CD4-positive, alpha-beta T cell treated with Interleukin-6 at 100 ng/mL for 8 hours (primary cell): ENCODE measurements around the gene APBB1IP.
"Not testable (repeated sequence)": the region's sequence is repeated elsewhere in the genome, so short reads cannot be mapped to it uniquely, and the experiment has no call there.

Source experiments
- DNase-seq: peaks from one replicate; pipeline ENCODE4 v3.0.0-alpha.2; 2020; ENCODE audit warnings: mixed read lengths, low spot score

The APBB1IP gene

DNA sequence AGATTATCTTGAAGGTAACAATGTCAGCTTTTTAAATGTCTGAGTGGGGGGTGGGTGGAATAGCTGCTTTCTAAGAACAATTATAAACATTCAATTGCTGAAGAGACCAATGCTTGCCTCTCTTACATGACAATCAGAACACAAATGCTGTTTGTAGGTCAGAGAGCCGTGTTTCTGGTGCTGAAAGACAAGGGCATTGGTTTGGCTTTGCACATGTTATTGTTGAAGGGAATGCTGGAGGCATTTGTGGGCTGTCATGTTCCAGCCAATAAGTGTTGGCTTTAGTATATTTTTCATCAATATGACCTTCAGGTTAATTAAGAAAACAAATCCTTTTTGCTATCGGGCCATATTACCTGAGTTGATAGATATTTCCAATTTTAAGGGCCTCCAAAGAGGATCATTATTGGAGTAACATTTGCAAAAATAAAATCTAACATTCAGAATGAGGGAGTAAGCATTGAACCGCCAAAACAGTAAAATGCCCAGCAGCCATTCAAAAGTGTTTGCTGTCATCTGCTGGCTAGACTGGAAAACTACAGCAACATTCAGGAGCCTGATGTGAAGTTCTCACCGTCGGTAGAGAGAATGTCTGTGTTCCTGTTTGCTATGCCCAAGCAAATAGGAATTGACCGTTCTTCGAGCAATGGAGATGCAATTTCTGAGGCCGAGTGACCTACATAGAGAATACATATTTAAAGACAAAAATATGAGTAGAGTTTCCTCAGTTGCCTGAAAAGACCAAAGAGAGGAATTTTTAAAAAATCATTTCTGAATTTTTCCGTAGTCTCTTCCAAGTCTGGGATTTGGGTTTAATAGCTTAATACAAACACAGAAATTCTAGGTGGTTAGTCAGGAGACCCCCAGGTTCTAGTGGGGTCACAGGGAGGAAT is 118.9 kb downstream of the APBB1IP start:
- DNase-seq: peak; percentile 40

DNA sequence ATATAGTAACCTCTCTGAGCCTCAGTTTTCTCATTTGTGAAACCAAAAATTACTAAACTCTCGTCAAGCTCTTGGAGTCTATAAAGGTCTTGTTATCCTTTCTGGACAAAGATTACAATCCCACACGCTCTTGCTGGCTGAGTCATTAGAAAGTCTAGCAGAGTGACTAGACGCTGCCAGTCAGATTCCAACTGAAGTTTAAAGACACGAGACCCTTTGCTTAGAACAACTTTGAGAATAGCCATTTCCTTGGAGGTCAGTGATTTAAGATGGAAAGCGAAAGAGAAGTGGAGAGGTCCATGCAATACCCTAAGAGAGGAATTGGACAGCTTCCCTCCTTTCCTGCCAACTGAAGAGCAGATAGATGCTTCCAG is 119.5 kb downstream of the APBB1IP start:
- DNase-seq: no peak

DNA sequence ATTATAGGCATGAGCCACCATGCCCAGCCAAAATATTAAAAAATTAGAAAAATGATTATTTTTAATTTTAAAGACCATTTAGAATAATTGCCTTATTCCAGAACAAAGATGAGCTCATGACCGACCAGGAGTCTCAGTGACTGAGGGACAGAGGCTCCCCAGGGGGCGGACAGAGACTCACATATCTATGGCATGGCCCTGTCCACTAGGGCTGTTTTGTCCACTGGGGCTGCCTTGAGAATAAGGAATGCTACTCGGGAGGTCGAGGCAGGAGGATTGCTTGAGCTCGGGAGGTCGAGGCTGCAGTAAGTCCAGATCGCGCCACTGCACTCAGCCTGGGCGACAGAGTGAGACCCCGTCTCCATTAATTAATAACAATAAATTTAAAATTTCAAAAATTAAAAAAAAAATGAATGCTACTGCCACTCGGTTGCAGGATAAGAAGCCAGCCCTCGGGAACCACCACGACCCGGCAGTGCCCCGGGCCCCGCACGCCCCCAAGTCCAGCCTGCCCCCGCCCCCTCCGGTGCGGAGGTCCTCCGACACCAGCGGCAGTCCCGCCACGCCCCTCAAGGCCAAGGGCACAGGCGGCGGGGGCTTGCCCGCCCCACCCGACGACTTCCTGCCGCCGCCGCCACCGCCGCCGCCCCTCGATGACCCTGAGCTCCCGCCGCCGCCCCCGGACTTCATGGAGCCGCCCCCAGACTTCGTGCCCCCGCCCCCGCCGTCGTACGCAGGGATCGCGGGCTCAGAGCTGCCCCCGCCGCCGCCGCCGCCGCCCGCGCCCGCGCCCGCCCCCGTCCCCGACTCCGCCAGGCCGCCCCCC is 128.6 kb downstream of the APBB1IP start:
- no peak for DNase-seq

DNA sequence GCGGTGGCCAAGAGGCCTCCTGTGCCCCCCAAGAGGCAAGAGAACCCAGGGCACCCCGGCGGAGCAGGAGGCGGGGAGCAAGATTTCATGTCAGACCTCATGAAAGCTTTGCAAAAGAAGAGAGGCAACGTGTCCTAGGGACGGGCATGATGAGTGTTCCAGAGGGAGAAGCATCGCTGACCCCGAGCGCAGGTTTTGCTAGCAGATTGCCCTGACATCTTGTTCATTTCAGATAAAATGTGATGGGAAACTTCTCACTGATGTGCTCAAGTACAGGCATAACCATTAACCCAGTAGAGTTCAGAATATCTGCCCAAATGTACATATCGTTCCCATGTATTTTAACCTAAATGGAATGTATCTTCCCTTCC is 129.2 kb downstream of the APBB1IP start:
- no peak for DNase-seq

DNA sequence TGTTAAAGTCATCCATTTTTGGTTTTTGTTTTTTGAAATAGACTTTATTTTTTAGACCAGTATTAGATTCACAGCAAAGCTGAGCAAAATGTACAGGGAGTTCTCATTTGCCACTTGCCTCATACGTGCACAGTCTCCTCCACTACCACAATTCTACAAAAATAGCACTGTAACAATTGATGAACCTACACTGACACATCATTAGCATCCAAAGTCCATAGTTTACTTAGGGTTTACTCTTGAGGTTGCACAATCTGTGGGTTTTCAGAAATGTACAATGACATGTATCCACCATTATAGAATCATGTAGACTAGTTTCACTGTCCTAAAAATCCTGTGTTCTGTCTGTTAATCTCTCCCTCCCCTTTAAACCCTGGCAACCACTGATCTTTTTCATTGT is 133.5 kb downstream of the APBB1IP start:
- no peak for DNase-seq

DNA sequence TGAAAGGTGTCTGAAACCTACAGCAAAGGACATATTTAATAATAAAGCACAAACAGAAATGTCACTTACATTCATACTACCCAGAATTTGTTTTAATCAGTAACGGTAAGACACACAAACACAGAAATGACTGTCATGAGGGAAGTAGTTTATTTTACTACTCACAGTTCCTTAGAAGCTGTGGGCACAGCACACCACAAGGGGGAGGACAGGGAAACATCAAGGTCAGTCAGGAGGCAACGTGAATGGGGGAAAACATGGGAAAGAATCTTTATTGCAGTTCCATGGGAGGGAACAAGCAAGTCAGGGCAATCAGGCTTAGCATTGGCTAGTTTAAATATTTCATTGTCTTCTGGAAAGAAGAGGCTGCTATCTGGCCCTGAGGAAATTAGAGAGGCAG is 135.5 kb downstream of the APBB1IP start:
- DNase-seq: no peak

DNA sequence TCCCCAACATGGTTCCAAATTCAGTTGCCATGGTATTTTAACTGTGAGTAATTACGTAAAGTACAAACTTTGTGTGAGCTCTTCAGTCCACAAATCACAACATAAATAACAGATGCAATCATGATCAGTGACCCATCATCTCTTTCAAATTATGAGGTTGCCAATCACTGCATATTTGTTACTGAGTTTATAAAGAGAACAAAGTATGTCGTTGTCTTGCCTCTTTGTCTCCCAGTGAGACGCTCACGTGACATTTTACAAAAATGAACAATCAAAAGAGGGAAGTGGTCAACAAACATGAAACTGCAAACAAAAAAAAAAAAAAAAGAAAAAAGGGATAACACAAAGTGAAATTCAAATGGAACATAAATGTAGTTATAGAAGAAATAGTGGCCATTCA is 136.6 kb downstream of the APBB1IP start:
- no peak for DNase-seq

DNA sequence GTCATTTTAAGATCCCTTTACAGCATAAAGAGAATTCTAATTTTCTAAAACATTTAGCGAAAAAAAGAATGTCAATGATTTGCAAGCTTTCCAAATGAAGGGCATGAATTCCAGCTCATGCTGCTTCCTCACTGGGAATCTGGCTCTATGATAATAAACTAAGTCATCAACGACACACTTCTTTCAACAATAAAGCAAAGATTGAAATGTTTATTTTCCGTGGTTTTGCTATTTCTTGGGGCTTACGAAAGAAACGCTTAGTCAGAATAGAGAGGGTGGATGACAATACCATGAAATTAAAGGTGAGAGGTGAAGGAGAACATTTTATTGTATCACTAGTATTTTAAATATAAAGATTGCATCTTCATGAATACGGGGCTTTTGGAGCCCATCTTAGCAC is 140.2 kb downstream of the APBB1IP start:
- not testable (repeated sequence) for DNase-seq

DNA sequence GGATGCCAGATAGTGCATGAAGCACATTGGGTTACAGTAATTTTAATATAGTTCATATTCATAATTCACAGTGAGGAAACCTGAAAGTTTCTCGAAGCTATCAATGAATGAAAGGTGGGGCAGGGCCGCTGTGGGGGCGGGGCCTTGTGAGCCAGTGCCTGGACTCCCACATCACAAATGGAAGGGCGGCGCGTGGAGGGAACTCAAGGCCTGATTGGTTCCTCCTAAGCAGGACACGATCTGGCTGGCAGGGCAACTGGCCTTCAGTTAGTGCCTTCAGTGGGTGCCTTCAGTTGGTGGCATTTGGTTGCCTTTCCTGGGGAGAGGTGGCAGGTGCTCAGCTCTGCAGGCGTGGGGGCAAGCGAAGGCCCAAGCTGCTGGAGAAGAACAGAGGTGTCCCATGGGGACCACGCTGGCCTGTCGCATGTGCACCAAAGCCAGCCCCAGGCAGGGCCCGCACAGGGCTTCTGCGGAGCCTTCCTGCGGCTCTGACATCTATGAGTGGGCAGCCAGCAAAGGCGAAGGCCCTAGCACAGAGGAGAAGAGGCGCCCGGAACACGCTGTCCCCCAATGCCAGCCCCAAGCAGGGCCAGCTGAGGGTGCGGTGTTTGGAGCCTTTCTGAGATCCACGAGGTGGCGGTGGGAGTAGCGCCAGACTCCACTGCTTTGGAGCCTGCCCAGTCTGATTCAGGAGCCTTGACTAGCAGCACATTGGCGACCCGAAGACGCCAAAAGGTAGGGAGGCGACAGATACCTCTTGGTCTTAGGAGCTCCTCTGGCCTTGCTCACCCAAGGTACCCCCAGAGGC is 141.3 kb downstream of the APBB1IP start:
- DNase-seq: no peak

DNA sequence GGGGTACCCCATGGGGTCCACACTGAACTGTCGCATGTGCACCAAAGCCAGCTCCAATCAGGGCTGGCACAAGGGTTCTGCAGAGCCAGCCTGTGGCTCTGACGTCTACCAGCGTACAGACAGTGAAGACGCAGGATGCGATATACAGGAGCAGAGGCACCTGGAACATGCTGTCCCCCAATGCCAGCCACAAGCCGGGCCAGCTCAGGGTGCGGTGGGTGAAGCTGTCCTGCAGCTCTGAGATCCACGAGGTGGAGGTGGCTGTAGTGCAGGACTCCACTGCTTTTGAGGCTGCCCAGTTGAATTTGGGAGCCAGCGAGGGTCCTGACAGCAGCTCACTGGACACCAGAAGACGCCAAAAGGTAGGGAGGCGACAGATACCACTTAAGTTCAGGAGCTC is 148.1 kb downstream of the APBB1IP start:
- DNase-seq: no peak

DNA sequence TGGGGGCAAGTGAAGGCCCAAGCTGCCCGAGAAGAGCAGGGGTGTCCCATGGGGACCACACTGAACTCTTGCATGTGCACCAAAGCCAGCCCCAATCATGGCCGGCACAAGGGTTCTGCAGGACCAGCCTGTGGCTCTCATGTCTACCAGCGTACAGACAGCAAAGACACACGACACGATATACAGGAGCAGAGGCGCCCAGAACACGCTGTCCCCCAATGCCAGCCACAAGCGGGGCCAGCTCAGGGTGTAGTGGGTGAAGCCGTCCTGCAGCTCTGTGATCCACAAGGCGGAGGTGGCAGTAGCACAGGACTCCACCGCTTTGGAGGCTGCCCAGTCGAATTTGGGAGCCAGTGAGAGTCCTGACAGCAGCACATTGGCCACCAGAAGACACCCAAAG is 150.5 kb downstream of the APBB1IP start:
- DNase-seq: no peak

DNA sequence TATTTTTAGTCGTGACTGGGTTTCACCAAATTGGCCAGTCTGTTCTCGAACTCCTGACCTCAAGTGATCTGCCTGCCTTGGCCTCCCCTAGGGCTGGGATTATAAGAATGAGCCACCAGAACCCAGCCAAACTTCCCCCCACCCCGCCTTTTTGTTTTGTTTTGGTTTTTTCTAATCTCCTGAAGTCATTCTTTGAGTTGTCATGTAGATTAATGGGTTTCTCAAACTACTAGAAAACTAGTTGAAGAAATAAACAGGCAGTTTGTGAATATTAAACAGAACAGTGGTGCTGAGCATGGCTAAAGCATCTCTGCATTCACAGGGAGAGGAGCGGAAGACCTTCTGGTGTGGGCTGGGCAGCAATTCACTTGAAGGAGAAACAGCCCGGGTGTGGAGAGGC is 151.7 kb downstream of the APBB1IP start:
- DNase-seq: not testable (repeated sequence)

DNA sequence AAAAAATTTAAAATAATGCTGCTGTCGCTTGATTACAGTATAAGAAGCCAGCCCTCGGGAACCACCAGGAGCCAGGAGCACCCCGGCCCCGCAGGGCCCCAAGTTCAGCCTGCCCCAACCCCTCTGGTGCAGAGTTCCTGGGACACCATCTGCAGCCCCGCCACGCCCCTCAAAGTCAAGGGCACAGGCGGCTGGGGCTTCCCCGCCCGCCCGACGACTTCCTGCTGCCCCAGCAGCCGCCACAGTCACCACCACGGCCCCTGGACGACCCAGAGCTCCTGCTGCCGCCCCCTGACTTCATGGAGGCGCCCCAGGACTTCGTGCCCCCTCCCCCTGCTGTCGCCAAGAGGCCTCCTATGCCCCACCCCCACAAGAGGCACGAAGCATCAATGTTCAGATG is 155.8 kb downstream of the APBB1IP start:
- DNase-seq: no peak

DNA sequence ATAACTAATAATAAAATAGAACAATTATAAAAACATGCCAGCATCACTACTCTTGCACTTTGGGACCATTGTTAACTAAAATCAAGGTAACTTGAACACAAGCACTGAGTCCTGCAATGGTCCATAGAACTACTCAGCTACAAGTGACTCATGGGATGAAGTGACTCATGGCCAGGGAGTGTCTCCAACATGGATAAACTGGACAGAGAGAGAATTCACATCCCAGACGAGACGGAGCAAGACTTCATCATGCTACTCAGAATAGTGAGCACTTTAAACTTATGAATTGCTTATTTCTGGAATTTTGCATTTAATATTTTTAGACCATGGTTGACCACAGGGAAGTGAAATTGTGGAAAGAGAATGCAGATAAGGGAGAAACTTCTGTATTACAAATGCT is 165.1 kb downstream of the APBB1IP start:
- not testable (repeated sequence) for DNase-seq

DNA sequence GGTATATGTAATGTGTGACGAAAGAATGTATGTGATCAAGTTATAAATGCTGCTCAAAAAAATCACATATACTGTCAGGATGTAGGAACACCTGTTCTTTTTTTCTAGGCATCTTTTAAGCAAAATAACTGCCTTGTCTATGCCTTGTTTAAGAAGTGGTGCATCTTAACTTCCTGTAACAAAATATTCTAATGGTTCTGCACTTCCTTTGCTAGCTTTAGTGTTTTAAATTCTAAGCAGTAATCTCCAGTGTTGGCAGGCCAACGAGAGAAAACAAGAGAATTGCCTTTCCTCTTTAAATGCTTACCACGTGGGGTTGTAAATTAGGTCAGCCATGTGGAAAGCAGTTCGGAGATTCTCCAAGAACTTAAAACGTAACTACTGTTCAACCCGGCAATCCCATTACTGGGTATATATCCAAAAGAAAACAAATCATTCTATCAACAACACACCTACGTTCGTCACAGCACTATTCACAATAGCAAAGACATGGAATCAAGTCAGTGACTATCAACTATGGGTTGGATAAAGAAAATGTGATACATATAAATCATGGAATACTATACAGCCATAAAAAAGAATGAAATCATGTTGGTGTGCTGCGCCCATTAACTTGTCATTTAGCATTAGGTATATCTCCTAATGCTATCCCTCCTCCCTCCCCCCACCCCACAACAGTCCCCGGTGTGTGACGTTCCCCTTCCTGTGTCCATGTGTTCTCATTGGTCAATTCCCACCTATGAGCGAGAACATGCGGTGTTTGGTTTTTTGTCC is 166.4 kb downstream of the APBB1IP start:
- DNase-seq: not testable (repeated sequence)

DNA sequence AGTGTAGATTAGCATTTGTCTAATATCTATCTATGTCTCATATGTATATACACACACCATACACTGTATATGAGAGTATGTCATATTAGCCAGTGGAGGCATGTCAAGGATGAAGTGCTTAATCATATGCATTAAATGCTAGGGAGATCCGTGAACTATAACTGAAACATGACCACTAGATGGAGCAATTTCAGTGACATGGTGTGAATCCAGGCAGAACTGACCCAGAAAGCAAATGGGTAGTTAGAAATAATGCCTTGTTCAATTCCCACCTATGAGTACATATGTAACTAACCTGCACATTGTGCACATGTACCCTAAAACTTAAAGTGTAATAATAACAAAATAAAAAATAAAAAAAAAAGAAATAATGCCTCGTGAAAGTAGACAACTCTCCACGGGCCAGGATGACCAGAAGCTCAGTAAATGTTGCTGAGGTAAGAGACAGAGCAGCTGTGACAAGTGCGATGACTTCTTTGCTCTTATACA is 168.3 kb downstream of the APBB1IP start:
- DNase-seq: peak; percentile 8

DNA sequence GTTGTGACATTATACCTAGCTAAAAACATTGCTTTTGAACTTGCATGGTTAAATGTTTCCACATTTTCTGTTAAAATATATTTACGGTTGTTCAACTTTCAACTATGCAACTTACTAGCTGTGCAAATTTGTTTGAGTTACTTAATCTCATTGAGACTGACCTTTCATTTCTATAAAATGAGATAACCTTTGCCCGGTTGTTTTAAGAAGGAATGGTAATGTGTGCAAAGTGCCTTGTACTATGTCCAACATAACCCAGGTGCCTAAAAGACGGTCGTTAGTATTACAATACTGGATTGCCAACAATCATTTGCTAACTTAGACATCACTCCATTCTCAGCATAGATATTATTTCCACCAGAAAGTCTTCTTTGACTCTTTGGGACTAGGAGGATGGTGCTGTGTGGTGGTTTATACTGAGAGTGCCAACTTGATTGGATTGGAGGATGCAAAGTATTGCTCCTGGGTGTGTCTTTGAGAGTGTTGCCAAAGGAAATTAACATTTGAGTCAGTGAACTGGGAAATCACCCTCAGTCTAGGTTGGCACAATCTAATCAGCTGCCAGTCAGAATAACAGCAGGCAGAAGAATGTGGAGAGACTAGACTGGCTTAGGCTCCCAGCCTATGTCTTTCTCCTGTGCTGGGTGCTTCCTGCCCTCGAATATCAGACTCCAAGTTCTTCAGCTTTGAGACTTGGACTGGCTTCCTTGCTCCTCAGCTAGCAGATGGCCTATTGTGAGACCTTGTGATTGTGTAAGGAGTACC is 174.2 kb downstream of the APBB1IP start:
- no peak for DNase-seq
